ENCODE results near the gene KLF4.

DNA sequence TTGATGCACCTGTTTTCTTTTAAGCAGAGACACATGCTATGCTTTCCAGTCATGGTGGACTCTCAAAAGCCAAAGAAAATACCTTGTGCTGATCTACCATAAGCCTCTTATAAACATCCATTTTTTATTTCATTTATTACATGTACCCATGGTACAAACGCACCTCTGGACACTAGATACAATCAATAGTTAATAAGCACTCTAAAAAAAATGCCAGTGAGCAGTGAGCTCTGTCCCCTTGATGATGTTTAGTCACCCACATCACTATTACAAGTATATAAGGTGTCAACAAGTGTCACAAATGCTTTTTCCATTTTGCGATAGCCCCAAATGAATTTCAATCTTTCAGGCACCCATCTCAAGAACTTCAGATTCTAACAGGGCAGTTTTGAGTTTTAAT lies 5.9 kb downstream of the KLF4 start:
- TF ChIP-seq, protein P1, sequence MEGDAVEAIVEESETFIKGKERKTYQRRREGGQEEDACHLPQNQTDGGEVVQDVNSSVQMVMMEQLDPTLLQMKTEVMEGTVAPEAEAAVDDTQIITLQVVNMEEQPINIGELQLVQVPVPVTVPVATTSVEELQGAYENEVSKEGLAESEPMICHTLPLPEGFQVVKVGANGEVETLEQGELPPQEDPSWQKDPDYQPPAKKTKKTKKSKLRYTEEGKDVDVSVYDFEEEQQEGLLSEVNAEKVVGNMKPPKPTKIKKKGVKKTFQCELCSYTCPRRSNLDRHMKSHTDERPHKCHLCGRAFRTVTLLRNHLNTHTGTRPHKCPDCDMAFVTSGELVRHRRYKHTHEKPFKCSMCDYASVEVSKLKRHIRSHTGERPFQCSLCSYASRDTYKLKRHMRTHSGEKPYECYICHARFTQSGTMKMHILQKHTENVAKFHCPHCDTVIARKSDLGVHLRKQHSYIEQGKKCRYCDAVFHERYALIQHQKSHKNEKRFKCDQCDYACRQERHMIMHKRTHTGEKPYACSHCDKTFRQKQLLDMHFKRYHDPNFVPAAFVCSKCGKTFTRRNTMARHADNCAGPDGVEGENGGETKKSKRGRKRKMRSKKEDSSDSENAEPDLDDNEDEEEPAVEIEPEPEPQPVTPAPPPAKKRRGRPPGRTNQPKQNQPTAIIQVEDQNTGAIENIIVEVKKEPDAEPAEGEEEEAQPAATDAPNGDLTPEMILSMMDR (IDR thresholded peaks at IDR 0.05; ENCODE audit: insufficient read depth, low read depth, low read length), result no peak
- TF ChIP-seq EZH2 (IDR thresholded peaks at IDR 0.05; ENCODE audit: insufficient read depth, low read length), result no peak

Data from astrocyte (in vitro differentiated cells and primary cell).